GM23248 (cell line): ENCODE data around the gene NAPA. TPM values are rescaled to one million over a fixed set of nuclear protein-coding genes. Genes with fewer than 3 reads are reported as not detected.
A peak's percentile ranks its signal among the peaks of the same experiment; 100 is the strongest.

ENCODE experiments used
- DNase-seq: peaks from one replicate; pipeline ENCODE4 v3.0.0-alpha.2; 2015
- H2AFZ ChIP-seq: fragments of 200-600 bp; sonication (generic); 2 replicates; pipeline ENCODE4 v1.6.1; 2016; ENCODE audit warnings: antibody characterized with exemption
- H3F3A ChIP-seq: fragments of 200-600 bp; sonication (generic); 2 replicates; pipeline ENCODE4 v1.6.1; 2016; ENCODE audit warnings: mild to moderate bottlenecking, antibody characterized with exemption, mixed run types; ENCODE audit not compliant: insufficient read depth
- H3K27ac ChIP-seq: fragments of 200-600 bp; sonication (generic); 2 replicates; pipeline ENCODE4 v1.5.1; 2016; ENCODE audit warnings: mild to moderate bottlenecking
- H3K27me3 ChIP-seq: fragments of 200-600 bp; sonication (generic); replicated peaks from 2 replicates; pipeline ENCODE4 v1.6.1; 2016; ENCODE audit warnings: mild to moderate bottlenecking; ENCODE audit not compliant: insufficient read depth
- H3K36me3 ChIP-seq: fragments of 200-600 bp; sonication (generic); 2 replicates; pipeline ENCODE4 v1.6.1; 2016; ENCODE audit warnings: low read depth, mild to moderate bottlenecking
- H3K4me1 ChIP-seq: fragments of 200-600 bp; sonication (generic); 2 replicates; pipeline ENCODE4 v1.6.1; 2016; ENCODE audit warnings: mild to moderate bottlenecking; ENCODE audit not compliant: insufficient read depth
- H3K4me2 ChIP-seq: fragments of 200-600 bp; sonication (generic); one replicate; pipeline ENCODE4 v1.6.1; 2016; ENCODE audit warnings: mild to moderate bottlenecking; ENCODE audit not compliant: unreplicated experiment
- H3K4me3 ChIP-seq: fragments of 200-600 bp; sonication (generic); 2 replicates; pipeline ENCODE4 v1.5.1; 2016; ENCODE audit warnings: mild to moderate bottlenecking
- H3K79me2 ChIP-seq: fragments of 200-600 bp; sonication (generic); 2 replicates; pipeline ENCODE4 v1.6.1; 2016; ENCODE audit warnings: mild to moderate bottlenecking; ENCODE audit not compliant: insufficient read depth
- H3K9ac ChIP-seq: fragments of 200-600 bp; sonication (generic); 2 replicates; pipeline ENCODE4 v1.6.1; 2016; ENCODE audit warnings: mild to moderate bottlenecking
- H3K9me2 ChIP-seq: fragments of 200-600 bp; sonication (generic); 2 replicates; pipeline ENCODE4 v1.6.1; 2016; ENCODE audit warnings: mixed run types, mild to moderate bottlenecking, moderate library complexity; ENCODE audit not compliant: insufficient read depth
- H3K9me3 ChIP-seq: fragments of 200-600 bp; sonication (generic); one replicate; pipeline ENCODE4 v1.6.1; 2017; ENCODE audit warnings: low read depth
- H4K20me1 ChIP-seq: fragments of 200-600 bp; sonication (generic); 2 replicates; pipeline ENCODE4 v1.6.0; 2016; ENCODE audit not compliant: insufficient read depth
- EZH2 ChIP-seq: fragments of 200-600 bp; sonication (generic); IDR thresholded peaks from 2 replicates; pipeline ENCODE4 v1.6.1; 2018; ENCODE audit warnings: antibody characterized with exemption, mild to moderate bottlenecking; ENCODE audit not compliant: insufficient read depth, poor library complexity, severe bottlenecking
- EZH2phosphoT487 ChIP-seq: fragments of 200-600 bp; sonication (generic); IDR thresholded peaks from 2 replicates; pipeline ENCODE4 v1.6.1; 2018; ENCODE audit warnings: antibody characterized with exemption, moderate library complexity, mild to moderate bottlenecking, low read depth; ENCODE audit not compliant: insufficient read depth
- WGBS, 2 experiments: methylation state at CpG; one replicate each; pipeline ENCODE4 v1.1.6; 2015 to 2017; ENCODE audit warnings: low lambda C conversion rate in 2 of 2, low coverage in 1 of 2; ENCODE audit errors: missing lambda C conversion rate in 2 of 2; 5-methylcytosine and 5-hydroxymethylcytosine counted together
- in situ Hi-C: fragments of 300-500 bp; cut with MboI; formaldehyde crosslinking; loops from 2 replicates; pipeline ENCODE4 v1.15.0; 2020
- polyA plus RNA-seq: library from polyadenylated mRNA; unstranded; fragments of >200 nt; fragmentation: Nextera tagmentation; extraction: Ambion mirVana; gene quantifications from 2 replicates; pipeline ENCODE4 v1.2.1, GENCODE V29; 2016
- total RNA-seq: library from RNA; depleted of rRNA; stranded (reverse); fragments of >200 nt; shearing (Covaris generic); gene quantifications from 2 replicates; pipeline ENCODE4 v1.2.3, GENCODE V29; 2014

NAPA gene
- total and polyA plus RNA-seq, 2 experiments from 2014 or later: 94.1 to 183 TPM

- Histone ChIP-seq H3K4me1 (no peaks in the 10 kb centered on the region), H3K79me2 (no peaks in the 10 kb centered on the region), H3K27ac (no peak overlapping the region), H3K9me2 (no peaks in the 10 kb centered on the region), H3K9ac (no peak overlapping the region), H3K27me3 (no peaks in the 10 kb centered on the region; the same call in 1 of the 2 replicates), H3K4me3 (no peak overlapping the region), H3F3A (no peaks in the 10 kb centered on the region), H3K36me3 (no peaks in the 10 kb centered on the region), H2AFZ (no peak overlapping the region), H4K20me1 (no peaks in the 10 kb centered on the region), H3K4me2 (no peak overlapping the region), H3K9me3 (no peaks in the 10 kb centered on the region)
- TF ChIP-seq EZH2 (no peak), EZH2phosphoT487 (no peak)
- no peak for DNase-seq
- in situ Hi-C loops: no loop called here
- WGBS, 2 experiments: 78 to 86% methylated on average over 20 to 22 of the region's 22 CpGs
Measured at GRCh38 chr19:47544476-47544875, 29.6 kb upstream of the NAPA start.

- Histone ChIP-seq H3K9me2 (no peaks in the 10 kb centered on the region), H3K4me2 (no peak overlapping the region), H3K36me3 (no peaks in the 10 kb centered on the region), H3K9me3 (no peaks in the 10 kb centered on the region), H3K27ac (no peak overlapping the region), H3K9ac (no peak overlapping the region), H3F3A (no peaks in the 10 kb centered on the region), H3K4me1 (no peaks in the 10 kb centered on the region), H3K4me3 (no peak overlapping the region), H2AFZ (no peak overlapping the region), H4K20me1 (no peaks in the 10 kb centered on the region), H3K27me3 (no peaks in the 10 kb centered on the region), H3K79me2 (no peaks in the 10 kb centered on the region)
- TF ChIP-seq EZH2 (no peak), EZH2phosphoT487 (no peak)
- DNase-seq: no peak
- in situ Hi-C loops: no loop called here
- WGBS, 2 experiments: 83 to 93% methylated on average over 18 of the region's 18 CpGs
Measured at GRCh38 chr19:47544075-47544474, 29.2 kb upstream of the NAPA start.

- Histone ChIP-seq H3K9ac (no peak overlapping the region), H3K27ac (peak overlapping the region; percentile 42; the same call in 1 of the 2 replicates), H3K9me2 (no peaks in the 10 kb centered on the region), H3K9me3 (no peaks in the 10 kb centered on the region), H3K4me3 (no peak overlapping the region), H3F3A (no peaks in the 10 kb centered on the region), H3K27me3 (no peaks in the 10 kb centered on the region), H3K79me2 (no peaks in the 10 kb centered on the region), H4K20me1 (no peaks in the 10 kb centered on the region), H3K4me2 (no peak overlapping the region), H3K36me3 (no peaks in the 10 kb centered on the region), H3K4me1 (no peaks in the 10 kb centered on the region), H2AFZ (no peak overlapping the region)
- TF ChIP-seq EZH2 (no peak), EZH2phosphoT487 (no peak)
- DNase-seq: peak; percentile 71
- in situ Hi-C loops: no loop called here
- whole genome bisulfite sequencing, 2 experiments: 46 to 50% methylated on average over 9 of the region's 9 CpGs
Measured at GRCh38 chr19:47542030-47542475, 27.2 kb upstream of the NAPA start.

GRCh38 chr19:47541518-47541917, 26.7 kb upstream of the NAPA start:
- Histone ChIP-seq H3K4me3 (no peak overlapping the region), H3K79me2 (no peaks in the 10 kb centered on the region), H3K9me2 (no peaks in the 10 kb centered on the region), H3K27me3 (no peaks in the 10 kb centered on the region), H3K4me1 (no peaks in the 10 kb centered on the region), H3K27ac (no peak overlapping the region), H3K9ac (no peak overlapping the region), H4K20me1 (no peaks in the 10 kb centered on the region), H3K36me3 (no peaks in the 10 kb centered on the region), H3K4me2 (no peak overlapping the region), H3F3A (no peaks in the 10 kb centered on the region), H3K9me3 (no peaks in the 10 kb centered on the region), H2AFZ (no peak overlapping the region)
- TF ChIP-seq EZH2phosphoT487 (no peak), EZH2 (no peak)
- in situ Hi-C loops: no loop called here
- WGBS, 2 experiments: 78 to 80% methylated on average over 6 of the region's 6 CpGs
- DNase-seq: no peak

GRCh38 chr19:47540748-47541147, 25.9 kb upstream of the NAPA start:
- H3K4me2 ChIP-seq: no peak overlapping the region
- no peaks in the 10 kb centered on the region for H3K4me1 ChIP-seq
- no peaks in the 10 kb centered on the region for H3K9me2 ChIP-seq
- H3F3A ChIP-seq: no peaks in the 10 kb centered on the region
- TF ChIP-seq EZH2 (no peak), EZH2phosphoT487 (no peak)
- peak; percentile 43 for DNase-seq
- H3K9ac ChIP-seq: no peak overlapping the region
- in situ Hi-C loops: no loop called here
- no peaks in the 10 kb centered on the region for H3K27me3 ChIP-seq
- no peaks in the 10 kb centered on the region for H3K36me3 ChIP-seq
- no peak overlapping the region for H3K4me3 ChIP-seq
- H3K79me2 ChIP-seq: no peaks in the 10 kb centered on the region
- no peaks in the 10 kb centered on the region for H4K20me1 ChIP-seq
- no peak overlapping the region for H2AFZ ChIP-seq
- H3K9me3 ChIP-seq: no peaks in the 10 kb centered on the region
- H3K27ac ChIP-seq: no peak overlapping the region
- 43 to 55% methylated on average over 4 of the region's 4 CpGs for whole genome bisulfite sequencing, 2 experiments
